Pulmonary artery endothelial cell (primary cell): ENCODE measurements around the gene LLGL2. TPM values are rescaled to one million over a fixed set of nuclear protein-coding genes. Genes with fewer than 3 reads are reported as not detected.
"Not testable (repeated sequence)": the region's sequence is repeated elsewhere in the genome, so short reads cannot be mapped to it uniquely, and the experiment has no call there.

Source experiments
- DNase-seq: peaks from one replicate; pipeline ENCODE4 v3.0.0-alpha.2; 2011; ENCODE audit warnings: low read depth, low spot score
- total RNA-seq: library from RNA; depleted of rRNA; stranded (reverse); fragments of >200 nt; gene quantifications from 2 replicates; pipeline ENCODE4 v1.2.3, GENCODE V29; 2014

Gene LLGL2
- total RNA-seq, 1 donor from 2014 or later = 3.2 TPM

GRCh38 chr17:75590314-75590761, 64.8 kb downstream of the LLGL2 start:
- DNase-seq = no peak

GRCh38 chr17:75590849-75591721, 65.6 kb downstream of the LLGL2 start:
- DNase-seq = no peak

GRCh38 chr17:75591722-75592302, 66.3 kb downstream of the LLGL2 start:
- no peak for DNase-seq

DNA sequence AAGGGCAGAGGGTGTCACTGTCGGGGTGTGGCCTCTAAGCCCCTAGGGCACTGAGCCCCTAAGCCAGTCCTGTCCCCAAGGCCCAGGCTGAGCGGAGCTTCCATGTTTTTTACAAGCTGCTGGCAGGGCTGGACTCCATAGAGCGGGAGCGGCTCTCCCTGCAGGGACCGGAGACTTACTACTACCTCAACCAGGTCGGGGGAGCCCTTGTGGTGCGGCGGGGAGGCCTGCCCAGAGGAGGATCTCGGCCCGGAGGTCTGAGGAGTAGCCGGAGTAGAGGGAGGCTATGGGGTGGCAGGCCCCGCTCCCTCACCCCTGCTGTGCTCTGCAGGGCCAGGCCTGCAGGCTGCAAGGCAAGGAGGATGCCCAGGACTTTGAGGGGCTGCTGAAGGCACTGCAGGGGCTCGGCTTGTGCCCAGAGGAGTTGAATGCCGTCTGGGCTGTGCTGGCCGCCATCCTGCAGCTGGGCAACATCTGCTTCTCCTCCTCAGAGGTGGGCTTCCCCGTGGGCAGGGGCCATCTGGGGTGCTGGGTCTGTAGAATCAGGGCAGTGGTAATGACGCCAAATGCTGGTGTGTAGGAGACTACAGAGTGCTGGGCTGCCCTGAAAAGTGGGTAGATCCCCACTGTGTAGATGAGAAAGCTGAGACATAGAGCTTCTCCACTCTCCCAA, 67.0 kb downstream of the LLGL2 start:
- DNase-seq = no peak

- not testable (repeated sequence) for DNase-seq
These were observed 67.9 kb downstream of the LLGL2 start for GRCh38 chr17:75593430-75593829.

- DNase-seq = no peak
These were observed 69.2 kb downstream of the LLGL2 start for GRCh38 chr17:75594499-75595283.

- no peak for DNase-seq
These were observed 69.9 kb downstream of the LLGL2 start for GRCh38 chr17:75595284-75595919.

- DNase-seq = no peak
These were observed 70.4 kb downstream of the LLGL2 start for GRCh38 chr17:75595920-75596313.

- DNase-seq = no peak
These were observed 71.0 kb downstream of the LLGL2 start for GRCh38 chr17:75596320-75597087.

GRCh38 chr17:75601057-75601987, 75.8 kb downstream of the LLGL2 start:
- no peak for DNase-seq

- no peak for DNase-seq
These were observed 77.1 kb downstream of the LLGL2 start for GRCh38 chr17:75602644-75603043.

- no peak for DNase-seq
These were observed 77.6 kb downstream of the LLGL2 start for GRCh38 chr17:75603123-75603522.

DNA sequence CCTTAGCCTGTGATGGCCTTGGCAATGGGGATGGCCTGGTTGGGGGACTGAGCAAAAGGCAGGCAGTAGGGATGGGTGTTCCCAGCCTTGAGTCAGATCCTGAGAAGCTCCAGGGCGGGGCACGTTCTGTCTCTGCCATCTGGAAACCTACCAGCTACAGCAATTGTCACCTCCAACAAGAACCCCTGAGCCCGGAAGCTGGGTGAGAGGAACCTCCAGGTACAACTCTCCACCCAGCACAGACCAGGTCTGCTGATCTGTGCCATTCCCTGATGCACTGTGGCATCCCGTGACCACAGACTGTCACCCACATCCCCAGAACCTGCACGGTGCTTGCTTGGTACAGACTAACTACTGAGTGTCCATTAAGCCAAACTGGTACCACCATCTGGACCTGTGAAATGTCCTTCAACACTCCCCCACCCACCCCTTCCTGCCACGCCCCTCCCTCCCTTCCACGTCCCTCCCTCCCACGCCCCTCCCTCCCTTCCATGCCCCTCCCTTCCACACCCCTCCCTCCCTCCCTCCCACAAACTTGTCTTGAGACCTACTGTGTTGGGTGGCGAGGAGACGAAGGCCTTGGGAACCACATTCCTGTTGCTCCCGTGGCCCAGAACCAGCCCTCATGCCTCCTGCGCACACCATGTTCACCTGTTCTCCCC, 78.7 kb downstream of the LLGL2 start:
- no peak for DNase-seq

GRCh38 chr17:75605790-75606189, 80.3 kb downstream of the LLGL2 start:
- DNase-seq = no peak

DNA sequence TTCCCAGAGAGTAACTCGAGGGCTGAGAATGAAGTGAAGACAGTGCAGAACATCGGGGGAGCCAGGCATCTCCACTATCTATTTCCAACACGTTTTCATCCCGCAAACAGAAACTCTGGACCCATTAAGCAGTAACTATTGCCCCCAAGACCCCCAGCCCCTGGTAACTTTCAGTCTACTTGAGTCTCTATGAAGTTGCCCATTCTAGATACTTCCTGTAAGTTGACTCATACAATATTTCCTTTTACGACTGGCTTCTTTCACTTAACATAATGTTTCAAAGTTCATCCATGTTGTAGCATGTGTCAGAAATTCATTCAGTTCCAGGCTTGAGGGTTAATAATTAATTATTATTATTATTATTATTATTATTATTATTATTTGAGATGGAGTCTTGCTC, 81.6 kb downstream of the LLGL2 start:
- no peak for DNase-seq

- no peak for DNase-seq
These were observed 84.8 kb downstream of the LLGL2 start for GRCh38 chr17:75610103-75610984.

DNA sequence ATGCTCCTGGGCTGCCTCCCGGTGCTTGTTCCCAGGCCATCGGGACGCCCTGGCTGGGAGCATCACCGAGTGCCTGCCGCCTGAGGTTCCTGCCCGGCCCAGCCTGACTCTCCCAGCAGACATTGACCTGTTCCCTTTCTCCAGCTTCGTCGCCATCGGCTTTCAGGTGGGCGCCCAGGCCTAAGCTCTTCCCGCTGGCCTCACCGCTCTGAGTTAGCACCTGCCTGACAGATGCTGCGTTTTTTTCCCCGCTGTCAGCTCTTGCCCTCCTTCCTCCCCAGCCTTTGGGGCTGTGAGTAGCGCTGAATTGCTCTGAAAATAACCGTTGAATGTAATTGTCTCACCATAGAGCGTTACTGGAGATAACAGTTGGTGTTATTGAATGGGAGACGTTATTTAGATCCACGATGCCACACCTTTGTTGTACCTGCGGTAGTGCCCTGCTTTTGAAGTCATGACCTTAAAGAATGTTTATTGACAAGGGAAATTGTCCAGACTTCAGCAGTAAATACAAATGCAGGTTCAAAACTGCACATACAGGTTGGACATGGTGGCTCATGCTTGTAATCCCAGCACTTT, 86.4 kb downstream of the LLGL2 start:
- DNase-seq = no peak
